ENCODE measurements around the gene CTTNBP2.

GRCh38 chr7:117784315-117784714 lies 88.9 kb downstream of the CTTNBP2 start:
- no peak for TF ChIP-seq POLR2A (IDR thresholded peaks at IDR 0.05; ENCODE audit: low read length)
- TF ChIP-seq GATA1 (IDR thresholded peaks at IDR 0.05; ENCODE audit: low read depth, low read length): no peak
